ENCODE results near the gene NFIA.
A peak's percentile ranks its signal among the peaks of the same experiment; 100 is the strongest.

The NFIA gene

DNA sequence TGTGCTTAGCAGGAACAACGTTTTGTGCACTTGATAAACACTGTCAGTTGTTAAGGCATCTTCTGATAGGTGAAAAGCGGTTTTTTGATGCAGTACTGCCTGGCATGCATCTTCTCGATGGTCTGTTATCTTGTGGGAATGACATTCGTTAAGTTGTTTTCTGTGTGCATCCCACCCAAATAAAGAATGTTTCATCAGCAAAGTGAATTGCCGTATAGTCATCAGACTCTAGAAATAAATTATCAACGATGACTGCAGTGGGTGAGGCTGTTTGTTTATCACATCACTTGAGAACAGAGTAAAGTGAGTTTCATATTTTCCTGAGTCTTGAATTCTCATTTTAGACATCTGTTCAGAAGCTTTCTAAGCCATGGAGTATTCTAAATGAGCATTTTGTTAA is 34.1 kb downstream of the NFIA start (continued):
- TF ChIP-seq, protein P1, sequence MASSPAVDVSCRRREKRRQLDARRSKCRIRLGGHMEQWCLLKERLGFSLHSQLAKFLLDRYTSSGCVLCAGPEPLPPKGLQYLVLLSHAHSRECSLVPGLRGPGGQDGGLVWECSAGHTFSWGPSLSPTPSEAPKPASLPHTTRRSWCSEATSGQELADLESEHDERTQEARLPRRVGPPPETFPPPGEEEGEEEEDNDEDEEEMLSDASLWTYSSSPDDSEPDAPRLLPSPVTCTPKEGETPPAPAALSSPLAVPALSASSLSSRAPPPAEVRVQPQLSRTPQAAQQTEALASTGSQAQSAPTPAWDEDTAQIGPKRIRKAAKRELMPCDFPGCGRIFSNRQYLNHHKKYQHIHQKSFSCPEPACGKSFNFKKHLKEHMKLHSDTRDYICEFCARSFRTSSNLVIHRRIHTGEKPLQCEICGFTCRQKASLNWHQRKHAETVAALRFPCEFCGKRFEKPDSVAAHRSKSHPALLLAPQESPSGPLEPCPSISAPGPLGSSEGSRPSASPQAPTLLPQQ (tag by site-specific recombination; IDR thresholded peaks at IDR 0.05) = 0 out of 2 replicates have a peak, but pooled peaks have one; percentile 14
- peak; percentile 18; the same call in 1 of the 2 replicates for TF ChIP-seq ZBTB17 (tag by site-specific recombination; IDR thresholded peaks at IDR 0.05)
- TF ChIP-seq, protein P2, sequence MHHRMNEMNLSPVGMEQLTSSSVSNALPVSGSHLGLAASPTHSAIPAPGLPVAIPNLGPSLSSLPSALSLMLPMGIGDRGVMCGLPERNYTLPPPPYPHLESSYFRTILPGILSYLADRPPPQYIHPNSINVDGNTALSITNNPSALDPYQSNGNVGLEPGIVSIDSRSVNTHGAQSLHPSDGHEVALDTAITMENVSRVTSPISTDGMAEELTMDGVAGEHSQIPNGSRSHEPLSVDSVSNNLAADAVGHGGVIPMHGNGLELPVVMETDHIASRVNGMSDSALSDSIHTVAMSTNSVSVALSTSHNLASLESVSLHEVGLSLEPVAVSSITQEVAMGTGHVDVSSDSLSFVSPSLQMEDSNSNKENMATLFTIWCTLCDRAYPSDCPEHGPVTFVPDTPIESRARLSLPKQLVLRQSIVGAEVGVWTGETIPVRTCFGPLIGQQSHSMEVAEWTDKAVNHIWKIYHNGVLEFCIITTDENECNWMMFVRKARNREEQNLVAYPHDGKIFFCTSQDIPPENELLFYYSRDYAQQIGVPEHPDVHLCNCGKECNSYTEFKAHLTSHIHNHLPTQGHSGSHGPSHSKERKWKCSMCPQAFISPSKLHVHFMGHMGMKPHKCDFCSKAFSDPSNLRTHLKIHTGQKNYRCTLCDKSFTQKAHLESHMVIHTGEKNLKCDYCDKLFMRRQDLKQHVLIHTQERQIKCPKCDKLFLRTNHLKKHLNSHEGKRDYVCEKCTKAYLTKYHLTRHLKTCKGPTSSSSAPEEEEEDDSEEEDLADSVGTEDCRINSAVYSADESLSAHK (tag by site-specific recombination; IDR thresholded peaks at IDR 0.05) = 0 out of 2 replicates have a peak, but pooled peaks have one; percentile 69

- H3K4me3 ChIP-seq (ENCODE audit: low read depth, low read length) = no peak overlapping the region
- no peaks in the 10 kb centered on the region for H3K36me3 ChIP-seq (ENCODE audit: control insufficient read depth in 2 of 2, insufficient read depth in 1 of 2, low read length in 2 of 2)
- H3K4me1 ChIP-seq (ENCODE audit: control insufficient read depth, insufficient read depth, low read length) = peaks cover 17% of the 10 kb centered on the region; the same call in 1 of the 2 replicates
- POLR2A ChIA-PET = no interaction called here
- TF ChIP-seq ZNF777 (tag by site-specific recombination; IDR thresholded peaks at IDR 0.05; ENCODE audit: borderline replicate concordance) (no peak), FEZF1 (tag by site-specific recombination; IDR thresholded peaks at IDR 0.05) (no peak), ZNF843 (tag by site-specific recombination; IDR thresholded peaks at IDR 0.05) (no peak), ZNF211 (tag by site-specific recombination; IDR thresholded peaks at IDR 0.05; ENCODE audit: low read depth) (no peak)
- TF ChIP-seq, protein P3, sequence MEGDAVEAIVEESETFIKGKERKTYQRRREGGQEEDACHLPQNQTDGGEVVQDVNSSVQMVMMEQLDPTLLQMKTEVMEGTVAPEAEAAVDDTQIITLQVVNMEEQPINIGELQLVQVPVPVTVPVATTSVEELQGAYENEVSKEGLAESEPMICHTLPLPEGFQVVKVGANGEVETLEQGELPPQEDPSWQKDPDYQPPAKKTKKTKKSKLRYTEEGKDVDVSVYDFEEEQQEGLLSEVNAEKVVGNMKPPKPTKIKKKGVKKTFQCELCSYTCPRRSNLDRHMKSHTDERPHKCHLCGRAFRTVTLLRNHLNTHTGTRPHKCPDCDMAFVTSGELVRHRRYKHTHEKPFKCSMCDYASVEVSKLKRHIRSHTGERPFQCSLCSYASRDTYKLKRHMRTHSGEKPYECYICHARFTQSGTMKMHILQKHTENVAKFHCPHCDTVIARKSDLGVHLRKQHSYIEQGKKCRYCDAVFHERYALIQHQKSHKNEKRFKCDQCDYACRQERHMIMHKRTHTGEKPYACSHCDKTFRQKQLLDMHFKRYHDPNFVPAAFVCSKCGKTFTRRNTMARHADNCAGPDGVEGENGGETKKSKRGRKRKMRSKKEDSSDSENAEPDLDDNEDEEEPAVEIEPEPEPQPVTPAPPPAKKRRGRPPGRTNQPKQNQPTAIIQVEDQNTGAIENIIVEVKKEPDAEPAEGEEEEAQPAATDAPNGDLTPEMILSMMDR (tag by site-specific recombination; IDR thresholded peaks at IDR 0.05) = no peak
- CTCF ChIA-PET = interaction anchor here (0.8 kb wide), 1 partner anchor 126 kb away, joined by 3 read pairs; no protein-coding TSS in a partner anchor
- H3K9me3 ChIP-seq (ENCODE audit: control insufficient read depth, insufficient read depth, low read depth, low read length) = no peaks in the 10 kb centered on the region
- no peak overlapping the region for H3K27ac ChIP-seq (ENCODE audit: extremely low read depth, low read depth, low read length)
These were observed 34.9 kb downstream of the NFIA start for GRCh38 chr1:61117283-61117682.

DNA sequence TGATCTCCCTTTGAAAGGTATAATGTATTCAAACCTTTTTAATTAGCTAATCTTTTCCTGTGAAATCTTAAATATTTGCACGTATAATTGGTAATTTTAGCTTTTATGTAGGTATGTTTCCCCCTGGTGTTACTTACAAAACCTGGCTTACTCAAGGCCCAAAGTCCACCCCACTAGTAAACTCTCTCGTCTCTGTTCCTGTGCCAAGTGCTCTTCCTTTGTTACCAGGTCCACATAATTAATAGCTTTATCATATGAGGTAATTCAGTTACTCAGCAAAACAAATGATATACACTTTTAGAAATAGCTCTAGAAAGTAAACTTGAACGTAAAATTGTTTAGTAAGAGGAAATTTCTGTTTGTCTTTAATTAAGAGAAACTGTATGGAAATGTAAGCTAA is 36.7 kb downstream of the NFIA start:
- no peak overlapping the region for H3K27ac ChIP-seq (ENCODE audit: extremely low read depth, low read depth, low read length)
- TF ChIP-seq KLF1 (tag by site-specific recombination; IDR thresholded peaks at IDR 0.05) (no peak), ZNF664 (tag by site-specific recombination; IDR thresholded peaks at IDR 0.05) (no peak), ZNF776 (tag by site-specific recombination; IDR thresholded peaks at IDR 0.05; ENCODE audit: borderline replicate concordance) (no peak), ZNF544 (tag by site-specific recombination; IDR thresholded peaks at IDR 0.05) (no peak), GLI4 (tag by site-specific recombination; IDR thresholded peaks at IDR 0.05) (no peak), ZNF624 (tag by site-specific recombination; IDR thresholded peaks at IDR 0.05) (no peak), ZBTB17 (tag by site-specific recombination; IDR thresholded peaks at IDR 0.05) (peak; percentile 18; the same call in 1 of the 2 replicates), PRDM6 (tag by site-specific recombination; IDR thresholded peaks at IDR 0.05) (peak; percentile 84), ZNF629 (tag by site-specific recombination; IDR thresholded peaks at IDR 0.05) (0 out of 2 replicates have a peak, but pooled peaks have one; percentile 48), ZNF19 (tag by site-specific recombination; IDR thresholded peaks at IDR 0.05; ENCODE audit: low read depth) (no peak), ZSCAN30 (tag by site-specific recombination; IDR thresholded peaks at IDR 0.05) (no peak), ZBTB7A (tag by site-specific recombination; IDR thresholded peaks at IDR 0.05; ENCODE audit: low read depth) (no peak), SP7 (tag by site-specific recombination; IDR thresholded peaks at IDR 0.05) (peak; percentile 70), ZNF529 (tag by site-specific recombination; IDR thresholded peaks at IDR 0.05; ENCODE audit: insufficient replicate concordance) (no peak), ZSCAN16 (tag by site-specific recombination; IDR thresholded peaks at IDR 0.05) (no peak), ZNF175 (tag by site-specific recombination; IDR thresholded peaks at IDR 0.05) (no peak), REPIN1 (tag by site-specific recombination; IDR thresholded peaks at IDR 0.05; ENCODE audit: low read depth) (no peak)
- TF ChIP-seq, protein P4, sequence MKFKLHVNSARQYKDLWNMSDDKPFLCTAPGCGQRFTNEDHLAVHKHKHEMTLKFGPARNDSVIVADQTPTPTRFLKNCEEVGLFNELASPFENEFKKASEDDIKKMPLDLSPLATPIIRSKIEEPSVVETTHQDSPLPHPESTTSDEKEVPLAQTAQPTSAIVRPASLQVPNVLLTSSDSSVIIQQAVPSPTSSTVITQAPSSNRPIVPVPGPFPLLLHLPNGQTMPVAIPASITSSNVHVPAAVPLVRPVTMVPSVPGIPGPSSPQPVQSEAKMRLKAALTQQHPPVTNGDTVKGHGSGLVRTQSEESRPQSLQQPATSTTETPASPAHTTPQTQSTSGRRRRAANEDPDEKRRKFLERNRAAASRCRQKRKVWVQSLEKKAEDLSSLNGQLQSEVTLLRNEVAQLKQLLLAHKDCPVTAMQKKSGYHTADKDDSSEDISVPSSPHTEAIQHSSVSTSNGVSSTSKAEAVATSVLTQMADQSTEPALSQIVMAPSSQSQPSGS (tag by site-specific recombination; IDR thresholded peaks at IDR 0.05; ENCODE audit: low read depth) = 0 out of 2 replicates have a peak, but pooled peaks have one; percentile 48

More for the DNA sequence above, 36.7 kb downstream of the NFIA start:
- CTCF ChIA-PET = interaction anchor here (0.9 to 1.2 kb wide), 2 partner anchors 21 to 145 kb away, joined by 3 to 6 read pairs; no protein-coding TSS in a partner anchor
- POLR2A ChIA-PET = no interaction called here
- no peaks in the 10 kb centered on the region for H3K36me3 ChIP-seq (ENCODE audit: control insufficient read depth in 2 of 2, insufficient read depth in 1 of 2, low read length in 2 of 2)
- no peaks in the 10 kb centered on the region for H3K9me3 ChIP-seq (ENCODE audit: control insufficient read depth, insufficient read depth, low read depth, low read length)
- peaks cover 17% of the 10 kb centered on the region; the same call in 1 of the 2 replicates for H3K4me1 ChIP-seq (ENCODE audit: control insufficient read depth, insufficient read depth, low read length)
- no peak overlapping the region for H3K4me3 ChIP-seq (ENCODE audit: low read depth, low read length)

All from HEK293 (cell line).